ENCODE data around the gene TMC5. TPM values are rescaled to one million over a fixed set of nuclear protein-coding genes. Genes with fewer than 3 reads are reported as not detected.

TMC5 gene
- total and polyA plus RNA-seq, 2 donors (not counting 3 experiments of a cell fraction or from before 2014, with no cell fraction given) = not detected

DNA sequence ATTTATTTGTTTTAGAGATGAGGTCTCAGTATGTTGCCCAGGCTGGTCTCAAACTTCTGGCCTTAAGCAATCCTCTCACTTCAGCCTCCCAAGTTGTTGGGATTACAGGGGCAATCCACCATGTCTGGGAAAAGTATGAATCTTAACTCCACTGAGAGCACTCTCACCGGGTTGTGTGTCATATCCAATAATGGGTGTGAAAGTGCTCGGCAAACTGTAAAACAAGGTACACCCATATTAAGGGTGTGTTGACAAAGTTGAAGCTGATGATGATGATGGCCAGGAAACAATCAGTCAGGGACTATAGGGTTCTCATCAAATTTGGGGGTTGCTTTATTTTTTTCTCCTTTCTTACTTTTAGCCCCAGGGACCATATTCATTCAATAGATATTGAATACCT lies 25.3 kb upstream of the TMC5 start:
- H3K27ac ChIP-seq (ENCODE audit: insufficient read depth, low read depth, low read length) = no peak overlapping the region
- H3K9ac ChIP-seq (replicated peaks; ENCODE audit: extremely low read depth, insufficient read depth, low read length) = no peak overlapping the region
- DNase-seq (ENCODE audit: low read depth, low spot score) (no peak), FAIRE-seq (no peak)
- no peaks in the 10 kb centered on the region for H3K9me3 ChIP-seq (replicated peaks; ENCODE audit: control insufficient read depth, insufficient read depth, low read length)
- no peak overlapping the region for H3K4me2 ChIP-seq (ENCODE audit: insufficient read depth, low read length)
- BruUV-seq (replicated peaks) = no TSS peak
- no peaks in the 10 kb centered on the region for H3K27me3 ChIP-seq (ENCODE audit: control insufficient read depth in 2 of 2, insufficient read depth in 2 of 2, low read length in 2 of 2)
- no peak overlapping the region for H3K4me3 ChIP-seq (replicated peaks in 1 of 3; ENCODE audit: insufficient read depth in 1 of 3, low read depth in 1 of 3, low read length in 3 of 3)
- TF ChIP-seq EZH2 (IDR thresholded peaks at IDR 0.05; ENCODE audit: borderline replicate concordance, low read depth, low read length, severe bottlenecking) (no peak), GATA2 (IDR thresholded peaks at IDR 0.05; ENCODE audit: insufficient read depth, insufficient read length, low read depth, low read length) (no peak), POLR2A (IDR thresholded peaks at IDR 0.05; ENCODE audit: low read depth, low read length) (no peak), POLR2AphosphoS5 (IDR thresholded peaks at IDR 0.05; ENCODE audit: insufficient read depth, low read depth, low read length) (no peak), FOS (IDR thresholded peaks at IDR 0.05; ENCODE audit: borderline replicate concordance, insufficient read depth, low read length) (no peak), MYC (IDR thresholded peaks at IDR 0.05; ENCODE audit: low read depth, low read length) (no peak), JUN (IDR thresholded peaks at IDR 0.05; ENCODE audit: borderline replicate concordance, insufficient read depth, insufficient read length, low read depth) (no peak), MAX (IDR thresholded peaks at IDR 0.05; ENCODE audit: insufficient read depth, insufficient read length) (no peak)
- TF ChIP-seq, protein P1, sequence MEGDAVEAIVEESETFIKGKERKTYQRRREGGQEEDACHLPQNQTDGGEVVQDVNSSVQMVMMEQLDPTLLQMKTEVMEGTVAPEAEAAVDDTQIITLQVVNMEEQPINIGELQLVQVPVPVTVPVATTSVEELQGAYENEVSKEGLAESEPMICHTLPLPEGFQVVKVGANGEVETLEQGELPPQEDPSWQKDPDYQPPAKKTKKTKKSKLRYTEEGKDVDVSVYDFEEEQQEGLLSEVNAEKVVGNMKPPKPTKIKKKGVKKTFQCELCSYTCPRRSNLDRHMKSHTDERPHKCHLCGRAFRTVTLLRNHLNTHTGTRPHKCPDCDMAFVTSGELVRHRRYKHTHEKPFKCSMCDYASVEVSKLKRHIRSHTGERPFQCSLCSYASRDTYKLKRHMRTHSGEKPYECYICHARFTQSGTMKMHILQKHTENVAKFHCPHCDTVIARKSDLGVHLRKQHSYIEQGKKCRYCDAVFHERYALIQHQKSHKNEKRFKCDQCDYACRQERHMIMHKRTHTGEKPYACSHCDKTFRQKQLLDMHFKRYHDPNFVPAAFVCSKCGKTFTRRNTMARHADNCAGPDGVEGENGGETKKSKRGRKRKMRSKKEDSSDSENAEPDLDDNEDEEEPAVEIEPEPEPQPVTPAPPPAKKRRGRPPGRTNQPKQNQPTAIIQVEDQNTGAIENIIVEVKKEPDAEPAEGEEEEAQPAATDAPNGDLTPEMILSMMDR (IDR thresholded peaks at IDR 0.05; ENCODE audit: extremely low read depth in 1 of 2, insufficient read depth in 1 of 2, low read depth in 1 of 2, low read length in 2 of 2) = no peak
- no peaks in the 10 kb centered on the region for H4K20me1 ChIP-seq (replicated peaks; ENCODE audit: control insufficient read depth, extremely low read depth, insufficient read depth, low read length)
- CTCF ChIA-PET = no interaction called here
- dilution Hi-C loops (cut with MboI; ENCODE audit: extremely low pct_ligation_motif_present, low sequenced_read_pairs) (no loop called here), intact Hi-C loops (cut with micrococcal nuclease) (no loop called here)
- no peaks in the 10 kb centered on the region for H3K4me1 ChIP-seq (ENCODE audit: control insufficient read depth, extremely low read depth, insufficient read depth, low read length)
- H3K9me1 ChIP-seq (replicated peaks; ENCODE audit: control insufficient read depth, extremely low read depth, insufficient read depth, low read length) = no peaks in the 10 kb centered on the region
- no peak overlapping the region for H2AFZ ChIP-seq (ENCODE audit: low read depth, low read length)
- POLR2A ChIA-PET = no interaction called here
- no peaks in the 10 kb centered on the region for H3K36me3 ChIP-seq (ENCODE audit: control insufficient read depth in 2 of 2, extremely low read depth in 1 of 2, insufficient read depth in 2 of 2, low read length in 2 of 2)
- H3K79me2 ChIP-seq (ENCODE audit: control insufficient read depth, insufficient read depth, low read length) = no peaks in the 10 kb centered on the region
